ENCODE data around the gene LYPLAL1.

LYPLAL1 gene

DNA sequence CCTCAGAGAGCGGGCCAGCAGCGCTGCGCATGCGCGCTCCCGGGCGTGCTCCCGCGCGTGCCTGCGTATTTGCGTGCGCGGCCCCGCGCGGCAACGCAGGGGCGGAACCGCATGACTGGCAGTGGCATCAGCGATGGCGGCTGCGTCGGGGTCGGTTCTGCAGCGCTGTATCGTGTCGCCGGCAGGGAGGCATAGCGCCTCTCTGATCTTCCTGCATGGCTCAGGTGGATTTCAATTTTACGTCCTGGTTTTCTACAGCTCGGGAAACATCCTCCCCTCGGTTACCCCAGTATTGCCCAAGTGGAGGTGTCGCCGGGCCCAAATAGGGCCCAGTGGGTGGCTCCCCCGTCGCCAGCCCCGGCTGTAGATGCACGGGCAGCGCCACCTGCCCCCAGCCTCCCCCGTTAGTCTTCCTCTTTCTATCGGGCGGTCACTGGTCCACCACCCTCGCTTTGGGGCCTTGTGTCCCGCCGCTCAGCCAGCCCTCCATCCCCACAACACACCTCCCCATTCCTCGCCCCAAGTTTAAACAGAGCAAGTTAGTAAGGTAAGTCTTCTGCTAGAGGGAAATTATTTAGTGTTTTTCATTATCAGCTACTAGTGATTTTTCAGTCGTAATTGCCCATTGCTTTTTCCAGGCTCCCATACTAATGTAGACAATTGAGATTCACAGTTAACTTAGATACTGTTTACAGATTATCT lies at the start of gene LYPLAL1:
TSS of gene LYPLAL1 (plus strand) at position 121 of the 702 bp plus-strand sequence. CDS start at position 134, 13 bp downstream.
- no peaks in the 10 kb centered on the region for H3K9me3 ChIP-seq (ENCODE audit: control insufficient read depth, insufficient read depth, low read length)
- H3K27me3 ChIP-seq (ENCODE audit: control insufficient read depth, insufficient read depth, low read length): no peaks in the 10 kb centered on the region
- no peaks in the 10 kb centered on the region for H3K36me3 ChIP-seq (ENCODE audit: control insufficient read depth, insufficient read depth, low read length)
- DNase-seq (ENCODE audit: low read depth, low spot score): peak; percentile 71
- no peak within 1 kb of the TSS for H3K27ac ChIP-seq (ENCODE audit: low read length)
- no CpG with 5 or more reads among the region's 48 CpGs for WGBS (ENCODE audit: insufficient coverage, insufficient read length)
- no peaks in the 10 kb centered on the region for H3K4me1 ChIP-seq (ENCODE audit: control insufficient read depth, insufficient read depth, low read length)
- H3K4me3 ChIP-seq (ENCODE audit: low read length): peak within 1 kb of the TSS; percentile 68; the same call in 1 of the 2 replicates

DNA sequence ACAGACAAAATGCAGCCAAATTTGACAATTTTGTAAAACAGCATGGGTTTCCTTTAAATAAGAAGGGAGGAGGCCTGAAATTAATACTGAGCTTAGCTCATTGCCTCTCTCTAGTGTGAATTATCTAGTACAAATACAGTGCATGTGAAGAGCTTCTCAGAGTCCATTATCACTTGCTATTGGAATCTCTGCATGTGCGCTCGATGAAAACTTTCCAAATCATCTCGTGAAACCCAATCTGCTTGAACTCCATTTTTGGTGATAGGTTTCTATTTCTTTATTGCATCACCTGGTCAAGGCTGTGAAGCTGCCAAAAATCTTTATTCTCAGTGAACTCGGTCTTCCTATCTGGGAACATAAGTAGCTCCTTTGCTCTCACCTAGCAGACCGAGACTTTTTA lies 49.5 kb upstream of the LYPLAL1 start:
- no peak for DNase-seq (ENCODE audit: low read depth, low spot score)
- H3K9me3 ChIP-seq (ENCODE audit: control insufficient read depth, insufficient read depth, low read length): no peaks in the 10 kb centered on the region
- H3K27ac ChIP-seq (ENCODE audit: low read length): no peak overlapping the region
- no peaks in the 10 kb centered on the region for H3K4me1 ChIP-seq (ENCODE audit: control insufficient read depth, insufficient read depth, low read length)
- WGBS (ENCODE audit: insufficient coverage, insufficient read length): no CpG with 5 or more reads among the region's 5 CpGs
- H3K27me3 ChIP-seq (ENCODE audit: control insufficient read depth, insufficient read depth, low read length): no peaks in the 10 kb centered on the region
- H3K36me3 ChIP-seq (ENCODE audit: control insufficient read depth, insufficient read depth, low read length): no peaks in the 10 kb centered on the region
- H3K4me3 ChIP-seq (ENCODE audit: low read length): no peak overlapping the region

DNA sequence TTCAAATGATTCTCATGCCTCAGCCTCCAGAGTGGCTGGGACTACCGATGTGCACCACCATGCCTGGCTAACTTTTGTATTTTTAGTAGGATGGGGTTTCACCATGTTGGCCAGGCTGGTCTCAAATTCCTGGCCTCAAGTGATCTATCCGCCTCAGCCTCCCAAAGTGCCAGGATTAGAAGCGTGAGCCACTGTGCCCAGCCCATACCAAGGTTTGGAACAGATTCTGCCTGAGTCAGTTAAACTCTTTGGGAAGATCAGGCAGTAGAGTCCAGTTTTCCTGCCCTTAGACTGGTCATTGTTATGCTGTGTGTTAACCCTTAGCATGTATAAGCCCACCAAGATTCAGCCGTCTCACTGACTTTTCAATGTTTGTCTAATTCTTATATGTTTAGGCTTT lies 48.3 kb upstream of the LYPLAL1 start:
- WGBS (ENCODE audit: insufficient coverage, insufficient read length): no CpG with 5 or more reads among the region's 4 CpGs
- Histone ChIP-seq H3K9me3 (ENCODE audit: control insufficient read depth, insufficient read depth, low read length) (no peaks in the 10 kb centered on the region), H3K4me1 (ENCODE audit: control insufficient read depth, insufficient read depth, low read length) (no peaks in the 10 kb centered on the region), H3K27me3 (ENCODE audit: control insufficient read depth, insufficient read depth, low read length) (no peaks in the 10 kb centered on the region), H3K36me3 (ENCODE audit: control insufficient read depth, insufficient read depth, low read length) (no peaks in the 10 kb centered on the region), H3K27ac (ENCODE audit: low read length) (no peak overlapping the region), H3K4me3 (ENCODE audit: low read length) (no peak overlapping the region)
- no peak for DNase-seq (ENCODE audit: low read depth, low spot score)

DNA sequence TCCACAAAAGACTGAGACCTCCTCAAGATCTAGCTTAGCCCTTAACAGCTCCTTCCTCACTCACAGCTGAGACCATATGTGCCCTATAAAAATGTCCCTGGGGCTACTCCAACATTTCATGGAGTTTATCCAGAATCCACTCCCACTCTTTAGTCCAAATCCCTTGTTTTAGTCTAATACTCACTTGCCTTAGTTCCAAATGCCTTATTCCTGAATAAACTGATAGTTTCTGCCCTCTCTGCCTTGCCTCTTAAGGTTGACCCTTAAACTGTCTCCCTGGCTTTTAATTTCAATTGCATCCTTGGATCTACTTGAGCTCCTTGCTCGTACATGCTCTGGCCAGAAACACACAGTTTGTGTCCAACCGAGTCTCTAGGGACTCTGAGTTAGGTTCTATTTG lies 47.3 kb upstream of the LYPLAL1 start:
- Histone ChIP-seq H3K27ac (ENCODE audit: low read length) (no peak overlapping the region), H3K4me1 (ENCODE audit: control insufficient read depth, insufficient read depth, low read length) (no peaks in the 10 kb centered on the region), H3K36me3 (ENCODE audit: control insufficient read depth, insufficient read depth, low read length) (no peaks in the 10 kb centered on the region), H3K27me3 (ENCODE audit: control insufficient read depth, insufficient read depth, low read length) (no peaks in the 10 kb centered on the region), H3K4me3 (ENCODE audit: low read length) (no peak overlapping the region), H3K9me3 (ENCODE audit: control insufficient read depth, insufficient read depth, low read length) (no peaks in the 10 kb centered on the region)
- DNase-seq (ENCODE audit: low read depth, low spot score): no peak
- no CpG with 5 or more reads among the region's 2 CpGs for WGBS (ENCODE audit: insufficient coverage, insufficient read length)

DNA sequence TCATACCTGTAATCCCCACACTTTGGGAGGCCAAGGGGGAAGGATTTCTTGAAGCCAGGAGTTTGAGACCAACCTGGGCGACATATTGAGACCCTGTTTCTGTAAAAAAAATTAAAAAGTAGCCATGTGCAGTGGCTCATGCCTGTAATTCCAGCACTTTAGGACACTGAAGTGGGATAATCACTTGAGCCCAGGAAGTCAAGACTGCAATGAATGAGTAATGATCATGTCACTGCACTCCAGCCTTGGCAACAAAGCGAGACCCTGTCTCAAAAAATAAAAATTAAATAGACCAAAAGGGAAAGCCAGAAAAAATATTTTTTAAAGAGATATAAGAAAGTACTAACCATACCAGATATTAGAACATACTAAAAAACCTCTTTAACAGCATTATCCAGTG lies 44.7 kb upstream of the LYPLAL1 start:
- DNase-seq (ENCODE audit: low read depth, low spot score): no peak
- no CpG with 5 or more reads among the region's 2 CpGs for WGBS (ENCODE audit: insufficient coverage, insufficient read length)

DNA sequence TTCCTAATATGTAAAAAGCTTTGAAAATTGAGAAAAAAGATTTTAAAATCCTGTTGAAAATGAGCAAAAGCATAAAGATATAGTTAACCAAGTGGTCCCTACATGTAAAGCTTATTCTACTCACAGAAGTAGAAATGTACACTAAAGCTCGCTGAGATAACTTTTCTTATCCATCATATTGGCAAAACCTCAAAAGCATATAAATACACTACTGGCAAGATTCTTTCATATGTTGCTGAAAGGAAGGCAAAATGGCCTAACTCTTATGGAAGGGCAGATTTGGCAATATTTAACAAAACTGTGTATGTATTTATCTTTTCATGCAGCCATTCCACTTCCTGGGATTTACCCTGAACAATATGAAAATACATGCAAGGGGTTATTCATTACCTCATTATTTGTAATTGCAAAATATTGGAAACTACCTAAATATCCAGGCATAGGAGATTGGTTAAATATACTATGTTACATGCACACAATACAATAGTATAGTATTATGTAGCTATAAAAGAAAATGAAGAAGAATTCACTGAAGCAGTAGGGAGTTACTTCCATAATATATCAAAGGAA lies 43.2 kb upstream of the LYPLAL1 start:
- Histone ChIP-seq H3K9me3 (ENCODE audit: control insufficient read depth, insufficient read depth, low read length) (no peaks in the 10 kb centered on the region), H3K4me1 (ENCODE audit: control insufficient read depth, insufficient read depth, low read length) (no peaks in the 10 kb centered on the region), H3K4me3 (ENCODE audit: low read length) (no peak overlapping the region), H3K27me3 (ENCODE audit: control insufficient read depth, insufficient read depth, low read length) (no peaks in the 10 kb centered on the region), H3K36me3 (ENCODE audit: control insufficient read depth, insufficient read depth, low read length) (no peaks in the 10 kb centered on the region), H3K27ac (ENCODE audit: low read length) (no peak overlapping the region)
- whole genome bisulfite sequencing (ENCODE audit: insufficient coverage, insufficient read length): no CpG with 5 or more reads among the region's 1 CpG
- no peak for DNase-seq (ENCODE audit: low read depth, low spot score)

More for the DNA sequence above, 44.7 kb upstream of the LYPLAL1 start:
- H3K27ac ChIP-seq (ENCODE audit: low read length): no peak overlapping the region
- H3K4me3 ChIP-seq (ENCODE audit: low read length): no peak overlapping the region
- H3K36me3 ChIP-seq (ENCODE audit: control insufficient read depth, insufficient read depth, low read length): no peaks in the 10 kb centered on the region
- no peaks in the 10 kb centered on the region for H3K9me3 ChIP-seq (ENCODE audit: control insufficient read depth, insufficient read depth, low read length)
- no peaks in the 10 kb centered on the region for H3K27me3 ChIP-seq (ENCODE audit: control insufficient read depth, insufficient read depth, low read length)
- no peaks in the 10 kb centered on the region for H3K4me1 ChIP-seq (ENCODE audit: control insufficient read depth, insufficient read depth, low read length)

DNA sequence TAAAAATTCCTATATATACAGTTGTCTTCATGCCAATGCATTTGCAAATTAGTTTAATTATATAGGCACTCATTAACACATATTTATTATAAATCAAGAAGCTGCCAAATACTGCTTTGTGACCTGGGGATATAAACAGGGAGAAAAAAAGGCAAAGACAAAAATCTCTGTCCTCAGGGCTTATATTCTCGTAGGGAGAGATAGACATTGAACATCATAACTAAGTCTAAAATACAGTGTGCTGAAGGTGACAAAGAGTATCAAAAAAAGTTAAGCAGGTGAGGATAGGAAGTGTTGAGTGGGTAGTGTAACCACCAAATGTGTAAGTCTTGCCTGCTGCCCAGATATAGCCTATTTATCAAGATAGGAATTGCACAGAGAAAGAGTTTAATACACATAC lies 40.7 kb upstream of the LYPLAL1 start:
- DNase-seq (ENCODE audit: low read depth, low spot score): no peak
- no CpG with 5 or more reads among the region's 1 CpG for WGBS (ENCODE audit: insufficient coverage, insufficient read length)
- H3K27ac ChIP-seq (ENCODE audit: low read length): no peak overlapping the region
- no peak overlapping the region for H3K4me3 ChIP-seq (ENCODE audit: low read length)
- H3K4me1 ChIP-seq (ENCODE audit: control insufficient read depth, insufficient read depth, low read length): no peaks in the 10 kb centered on the region
- no peaks in the 10 kb centered on the region for H3K27me3 ChIP-seq (ENCODE audit: control insufficient read depth, insufficient read depth, low read length)
- H3K36me3 ChIP-seq (ENCODE audit: control insufficient read depth, insufficient read depth, low read length): no peaks in the 10 kb centered on the region
- H3K9me3 ChIP-seq (ENCODE audit: control insufficient read depth, insufficient read depth, low read length): no peaks in the 10 kb centered on the region

DNA sequence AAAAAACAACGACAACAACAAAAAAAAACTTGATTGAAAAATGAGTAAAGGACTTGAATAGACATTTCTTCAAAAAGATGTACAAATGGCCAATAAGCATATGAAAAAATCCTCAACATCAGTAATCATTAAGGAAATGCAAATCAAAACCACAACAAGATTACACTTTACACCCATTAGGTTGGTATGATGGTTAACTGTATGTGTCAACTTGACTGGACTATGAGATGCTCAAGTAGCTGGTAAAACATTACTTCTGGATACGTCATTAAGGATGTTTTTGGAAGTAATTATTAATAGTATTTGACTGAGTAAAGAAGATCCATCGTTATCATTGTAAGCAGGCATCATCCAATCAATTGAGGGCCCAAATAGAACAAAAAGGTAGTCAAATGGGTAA lies 34.9 kb upstream of the LYPLAL1 start:
- no CpG with 5 or more reads among the region's 3 CpGs for WGBS (ENCODE audit: insufficient coverage, insufficient read length)
- Histone ChIP-seq H3K27ac (ENCODE audit: low read length) (no peak overlapping the region), H3K4me1 (ENCODE audit: control insufficient read depth, insufficient read depth, low read length) (no peaks in the 10 kb centered on the region), H3K36me3 (ENCODE audit: control insufficient read depth, insufficient read depth, low read length) (no peaks in the 10 kb centered on the region), H3K27me3 (ENCODE audit: control insufficient read depth, insufficient read depth, low read length) (no peaks in the 10 kb centered on the region), H3K9me3 (ENCODE audit: control insufficient read depth, insufficient read depth, low read length) (no peaks in the 10 kb centered on the region), H3K4me3 (ENCODE audit: low read length) (no peak overlapping the region)
- no peak for DNase-seq (ENCODE audit: low read depth, low spot score)

DNA sequence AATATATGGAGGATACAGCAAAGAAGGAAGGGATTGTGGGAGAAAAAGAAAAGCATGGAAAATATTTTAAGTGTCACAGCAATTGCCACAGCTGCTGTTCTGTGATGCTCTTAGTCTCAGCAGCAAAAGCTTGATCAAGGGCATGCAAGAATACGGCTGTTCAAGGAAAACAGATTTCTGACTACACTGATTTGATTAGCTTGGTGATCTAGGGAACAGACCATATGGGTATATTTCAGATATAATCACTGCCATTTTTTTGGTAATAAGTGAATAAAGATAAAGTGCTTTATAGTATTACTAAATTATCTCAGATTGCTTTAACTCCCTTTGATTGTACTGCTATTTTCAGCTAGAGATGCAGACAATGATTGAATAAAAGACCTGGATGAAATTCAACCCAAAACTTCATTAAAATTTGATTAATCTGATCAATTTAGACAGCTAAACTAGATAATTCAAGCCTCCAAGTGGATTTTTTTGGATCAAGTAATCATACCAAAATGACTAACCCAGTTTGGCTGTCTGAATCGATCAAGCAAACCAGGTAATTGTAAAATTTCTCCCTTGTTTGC lies 33.3 kb upstream of the LYPLAL1 start:
- WGBS (ENCODE audit: insufficient coverage, insufficient read length): no CpG with 5 or more reads among the region's 2 CpGs
- Histone ChIP-seq H3K36me3 (ENCODE audit: control insufficient read depth, insufficient read depth, low read length) (no peaks in the 10 kb centered on the region), H3K27me3 (ENCODE audit: control insufficient read depth, insufficient read depth, low read length) (no peaks in the 10 kb centered on the region), H3K9me3 (ENCODE audit: control insufficient read depth, insufficient read depth, low read length) (no peaks in the 10 kb centered on the region), H3K27ac (ENCODE audit: low read length) (no peak overlapping the region), H3K4me3 (ENCODE audit: low read length) (no peak overlapping the region), H3K4me1 (ENCODE audit: control insufficient read depth, insufficient read depth, low read length) (no peaks in the 10 kb centered on the region)
- no peak for DNase-seq (ENCODE audit: low read depth, low spot score)

DNA sequence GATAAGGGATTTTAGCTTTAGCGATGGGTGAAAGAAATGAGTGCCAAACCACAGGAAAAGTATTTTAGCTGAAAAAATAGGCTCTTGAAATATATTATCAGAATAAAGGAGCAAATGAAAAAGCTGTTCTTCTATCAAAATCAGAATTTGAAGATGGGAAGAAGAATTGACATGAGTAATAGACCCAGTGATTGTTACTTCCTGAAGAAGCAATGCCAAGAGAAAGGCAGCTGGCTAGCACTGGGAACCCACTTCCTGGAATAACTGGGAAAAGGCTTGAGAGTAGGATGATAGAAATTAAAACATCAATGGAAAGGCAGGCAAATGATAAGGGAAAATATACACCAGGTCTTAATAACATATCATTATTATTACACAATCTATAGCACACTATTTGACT lies 29.9 kb upstream of the LYPLAL1 start:
- WGBS (ENCODE audit: insufficient coverage, insufficient read length): no CpG with 5 or more reads among the region's 1 CpG
- Histone ChIP-seq H3K9me3 (ENCODE audit: control insufficient read depth, insufficient read depth, low read length) (no peaks in the 10 kb centered on the region), H3K4me3 (ENCODE audit: low read length) (no peak overlapping the region), H3K36me3 (ENCODE audit: control insufficient read depth, insufficient read depth, low read length) (no peaks in the 10 kb centered on the region), H3K4me1 (ENCODE audit: control insufficient read depth, insufficient read depth, low read length) (peaks cover 2% of the 10 kb centered on the region; the same call in 1 of the 2 replicates), H3K27me3 (ENCODE audit: control insufficient read depth, insufficient read depth, low read length) (no peaks in the 10 kb centered on the region), H3K27ac (ENCODE audit: low read length) (no peak overlapping the region)
- DNase-seq (ENCODE audit: low read depth, low spot score): no peak

All from iPS DF 6.9 (cell line).